Calu3 (cell line): Measurements from ENCODE around the gene CLDN5. TPM values are rescaled to one million over a fixed set of nuclear protein-coding genes. Genes with fewer than 3 reads are reported as not detected.

Source experiments
- BruUV-seq: library from RNA; stranded (reverse); fragments of 400-500 nt; replicated peaks from 2 replicates; lab custom pipeline; 2021; lab: Mats Ljungman, UMichigan
- CTCF ChIA-PET: fragments of 300-600 bp; sonication (Branson Sonifier 250); formaldehyde crosslinking; loops from one replicate; lab custom pipeline; 2022; ENCODE audit warnings: antibody characterized with exemption; lab: Charles Lee
- DNase-seq: peaks from one replicate; pipeline ENCODE4 v3.0.0; 2022
- H3K27ac Mint-ChIP-seq: one replicate; pipeline ENCODE4 v1.8.0; 2022; ENCODE audit warnings: mixed read lengths; ENCODE audit not compliant: unreplicated experiment
- H3K27me3 Mint-ChIP-seq: one replicate; pipeline ENCODE4 v1.8.0; 2022; ENCODE audit warnings: mixed read lengths; ENCODE audit not compliant: unreplicated experiment
- H3K36me3 Mint-ChIP-seq: one replicate; pipeline ENCODE4 v1.8.0; 2022; ENCODE audit warnings: mild to moderate bottlenecking, moderate library complexity, mixed read lengths; ENCODE audit not compliant: insufficient read depth, unreplicated experiment
- H3K4me1 Mint-ChIP-seq: one replicate; pipeline ENCODE4 v1.8.0; 2022; ENCODE audit warnings: mild to moderate bottlenecking, low read depth, mixed read lengths; ENCODE audit not compliant: unreplicated experiment
- H3K4me3 Mint-ChIP-seq: one replicate; pipeline ENCODE4 v1.8.0; 2022; ENCODE audit warnings: mild to moderate bottlenecking, low read depth, moderate library complexity, mixed read lengths; ENCODE audit not compliant: unreplicated experiment
- H3K9me3 Mint-ChIP-seq: one replicate; pipeline ENCODE4 v1.8.0; 2022; ENCODE audit warnings: low read depth, mixed read lengths; ENCODE audit not compliant: unreplicated experiment
- CTCF ChIP-seq: fragments of 200-600 bp; IDR thresholded peaks from one replicate; pipeline ENCODE4 v1.8.0; 2022; ENCODE audit warnings: antibody characterized with exemption; ENCODE audit not compliant: unreplicated experiment
- intact Hi-C: fragments of 100-400 bp; cut with micrococcal nuclease; formaldehyde crosslinking; loops from one replicate; pipeline ENCODE4 v1.10.0; 2022; ENCODE audit not compliant: unreplicated experiment
- total RNA-seq: library from RNA; stranded (reverse); gene quantifications from 2 replicates; pipeline ENCODE4 v1.2.3, GENCODE V29; 2022

The CLDN5 gene
- total RNA-seq, 1 experiment from 2014 or later, result not detected

GRCh38 chr22:19520007-19520406, 4.2 kb downstream of the CLDN5 start:
- BruUV-seq, result no TSS peak
- CTCF ChIA-PET, result no interaction called here
- intact Hi-C loops, result no loop called here
- no peak for TF ChIP-seq CTCF
- Mint-ChIP-seq H3K4me3 (no peak overlapping the region), H3K9me3 (no peaks in the 10 kb centered on the region), H3K27me3 (peaks cover 10% of the 10 kb centered on the region), H3K27ac (no peak overlapping the region), H3K36me3 (peaks cover 18% of the 10 kb centered on the region), H3K4me1 (no peaks in the 10 kb centered on the region)
- DNase-seq, result no peak

GRCh38 chr22:19519041-19519926, 4.9 kb downstream of the CLDN5 start:
- CTCF ChIA-PET, result no interaction called here
- BruUV-seq, result no TSS peak
- Mint-ChIP-seq H3K4me3 (no peak overlapping the region), H3K36me3 (peaks cover 23% of the 10 kb centered on the region), H3K27ac (no peak overlapping the region), H3K4me1 (no peaks in the 10 kb centered on the region), H3K9me3 (no peaks in the 10 kb centered on the region), H3K27me3 (peaks cover 2% of the 10 kb centered on the region)
- no peak for DNase-seq
- TF ChIP-seq CTCF, result no peak
- intact Hi-C loops, result no loop called here

GRCh38 chr22:19518635-19519034, 5.6 kb downstream of the CLDN5 start:
- BruUV-seq, result no TSS peak
- CTCF ChIA-PET, result no interaction called here
- H3K27me3 Mint-ChIP-seq, result no peaks in the 10 kb centered on the region
- peaks cover 23% of the 10 kb centered on the region for H3K36me3 Mint-ChIP-seq
- TF ChIP-seq CTCF, result no peak
- intact Hi-C loops, result no loop called here
- no peaks in the 10 kb centered on the region for H3K9me3 Mint-ChIP-seq
- H3K4me3 Mint-ChIP-seq, result no peak overlapping the region
- H3K27ac Mint-ChIP-seq, result no peak overlapping the region
- no peaks in the 10 kb centered on the region for H3K4me1 Mint-ChIP-seq
- no peak for DNase-seq

DNA sequence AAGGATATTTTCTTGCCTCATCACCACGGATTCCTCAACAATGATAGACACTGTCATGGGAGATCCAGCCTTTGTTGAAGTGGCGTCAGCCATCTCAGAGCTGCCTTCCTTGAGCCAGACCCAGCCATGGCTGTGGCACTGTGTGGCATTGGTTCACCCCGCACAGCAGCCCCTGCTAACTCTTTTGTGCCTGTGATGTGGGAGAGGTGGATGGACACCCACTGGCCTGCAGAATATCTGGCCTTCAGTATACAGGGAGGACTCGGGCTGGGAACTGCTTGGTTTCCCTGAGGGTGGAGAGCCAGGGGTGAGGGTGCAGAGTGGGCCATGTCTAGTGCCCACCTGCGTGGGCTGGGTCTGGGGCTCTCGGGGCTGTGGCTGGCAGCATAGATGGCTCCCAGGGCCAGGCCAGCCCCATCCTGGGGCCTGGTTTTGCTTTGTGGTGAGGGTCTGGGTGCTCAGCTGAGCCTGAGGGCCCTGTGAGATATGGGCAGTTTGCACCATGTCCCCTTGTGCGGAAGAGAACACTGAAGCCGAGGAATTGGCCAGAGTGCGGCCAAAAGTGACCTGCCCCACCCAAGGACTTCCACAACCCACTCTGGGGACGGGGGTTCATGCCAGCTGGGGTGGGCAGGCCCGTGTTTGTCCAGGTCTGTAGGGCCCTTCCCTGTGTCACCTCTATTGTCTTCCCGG, 6.1 kb downstream of the CLDN5 start:
- H3K27ac Mint-ChIP-seq, result no peak overlapping the region
- CTCF ChIA-PET, result no interaction called here
- peaks cover 21% of the 10 kb centered on the region for H3K36me3 Mint-ChIP-seq
- DNase-seq, result no peak
- H3K27me3 Mint-ChIP-seq, result no peaks in the 10 kb centered on the region
- TF ChIP-seq CTCF, result no peak
- no peaks in the 10 kb centered on the region for H3K9me3 Mint-ChIP-seq
- H3K4me1 Mint-ChIP-seq, result no peaks in the 10 kb centered on the region
- intact Hi-C loops, result no loop called here
- no peak overlapping the region for H3K4me3 Mint-ChIP-seq
- BruUV-seq, result no TSS peak
